ENCODE results near the gene ZFYVE28. TPM values are rescaled to one million over a fixed set of nuclear protein-coding genes. Genes with fewer than 3 reads are reported as not detected.

Gene ZFYVE28
- total RNA-seq, 1 experiment from 2014 or later: 0.82 TPM

DNA sequence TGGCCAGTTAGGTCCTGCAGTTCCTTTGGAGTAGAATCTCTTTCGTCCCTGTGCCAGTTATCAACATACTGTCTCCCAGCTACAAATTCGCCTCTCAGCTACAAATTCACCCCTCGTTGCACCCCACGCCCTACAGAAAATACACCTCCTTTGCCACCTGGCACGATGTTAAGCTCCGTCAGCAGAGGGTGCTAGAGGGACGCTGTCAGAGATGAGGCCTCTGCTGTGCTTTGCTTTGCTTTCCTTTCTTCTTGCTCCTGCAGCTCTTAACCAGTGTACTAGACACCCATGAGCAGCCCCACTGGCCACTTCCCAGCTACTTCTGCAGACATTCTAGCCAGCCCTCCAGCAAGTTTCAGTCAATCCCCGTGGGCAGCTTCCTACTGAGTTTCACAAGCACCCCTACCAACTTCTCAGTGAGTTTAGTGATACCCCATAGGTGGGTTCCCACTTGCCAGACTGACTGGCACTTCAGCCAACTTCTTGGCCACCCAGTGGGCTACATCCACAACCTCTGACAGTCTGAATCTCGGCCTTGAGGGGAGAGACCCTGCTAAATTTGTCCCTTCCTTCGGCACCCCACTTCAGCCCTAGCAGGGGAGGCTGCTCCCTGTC is 198.3 kb downstream of the ZFYVE28 start:
- TF ChIP-seq, protein P1, sequence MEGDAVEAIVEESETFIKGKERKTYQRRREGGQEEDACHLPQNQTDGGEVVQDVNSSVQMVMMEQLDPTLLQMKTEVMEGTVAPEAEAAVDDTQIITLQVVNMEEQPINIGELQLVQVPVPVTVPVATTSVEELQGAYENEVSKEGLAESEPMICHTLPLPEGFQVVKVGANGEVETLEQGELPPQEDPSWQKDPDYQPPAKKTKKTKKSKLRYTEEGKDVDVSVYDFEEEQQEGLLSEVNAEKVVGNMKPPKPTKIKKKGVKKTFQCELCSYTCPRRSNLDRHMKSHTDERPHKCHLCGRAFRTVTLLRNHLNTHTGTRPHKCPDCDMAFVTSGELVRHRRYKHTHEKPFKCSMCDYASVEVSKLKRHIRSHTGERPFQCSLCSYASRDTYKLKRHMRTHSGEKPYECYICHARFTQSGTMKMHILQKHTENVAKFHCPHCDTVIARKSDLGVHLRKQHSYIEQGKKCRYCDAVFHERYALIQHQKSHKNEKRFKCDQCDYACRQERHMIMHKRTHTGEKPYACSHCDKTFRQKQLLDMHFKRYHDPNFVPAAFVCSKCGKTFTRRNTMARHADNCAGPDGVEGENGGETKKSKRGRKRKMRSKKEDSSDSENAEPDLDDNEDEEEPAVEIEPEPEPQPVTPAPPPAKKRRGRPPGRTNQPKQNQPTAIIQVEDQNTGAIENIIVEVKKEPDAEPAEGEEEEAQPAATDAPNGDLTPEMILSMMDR (IDR thresholded peaks at IDR 0.05; ENCODE audit: insufficient read depth in 1 of 2, low read depth in 1 of 2, low read length in 1 of 2, severe bottlenecking in 1 of 2, unreplicated experiment in 1 of 2): peak; percentile 78 to 88
- Mint-ChIP-seq H3K4me1 (ENCODE audit: low read depth, unreplicated experiment) (peaks cover 9% of the 10 kb centered on the region), H3K4me3 (ENCODE audit: unreplicated experiment) (no peak overlapping the region), H3K27ac (ENCODE audit: unreplicated experiment) (no peak overlapping the region), H3K36me3 (ENCODE audit: insufficient read depth, unreplicated experiment) (no peaks in the 10 kb centered on the region), H3K27me3 (ENCODE audit: insufficient read depth, unreplicated experiment) (no peaks in the 10 kb centered on the region), H3K9me3 (ENCODE audit: unreplicated experiment) (no peaks in the 10 kb centered on the region)
- ChIA-PET POLR2A (interaction anchor here (0.6 to 1.0 kb wide), 2 partner anchors 42 to 316 kb away, joined by 3 to 7 read pairs; partner anchors contain the start of gene FAM193A), CTCF (interaction anchor here (0.6 to 1.8 kb wide), 11 partner anchors 11 to 817 kb away, joined by 3 to 14 read pairs (median 5); partner anchors contain the start of genes FAM193A, HAUS3, MXD4 and POLN)
- H3K36me3 ChIP-seq (ENCODE audit: control insufficient read depth, insufficient read depth, low read length): no peaks in the 10 kb centered on the region
- DNase-seq: peak; percentile 69 to 79
- H3K4me1 ChIP-seq: no peaks in the 10 kb centered on the region
- intact Hi-C loops (cut with micrococcal nuclease; ENCODE audit: unreplicated experiment): loop anchor here (1.0 to 5.0 kb wide), 3 partner anchors 197 to 249 kb away; partner anchors contain the start of genes CFAP99, RNF4 and ZFYVE28
- no TSS peak for BruUV-seq (replicated peaks)
- H3K4me3 ChIP-seq (ENCODE audit: low read depth, low read length): no peak overlapping the region
- H3K9me3 ChIP-seq: no peaks in the 10 kb centered on the region
- H3K27me3 ChIP-seq (replicated peaks; ENCODE audit: control insufficient read depth, insufficient read depth, low read length): no peaks in the 10 kb centered on the region

Other genes with a start within 250 kb of the ZFYVE28 start
- gene HAUS3, start 176.5 kb downstream of the ZFYVE28 start, total RNA-seq (2022): 17.7 and 17.9 TPM in 2 replicates
- gene POLN, start 176.5 kb downstream of the ZFYVE28 start, total RNA-seq (2022): 1.2 and 1.6 TPM in 2 replicates
- gene MXD4, start 156.5 kb downstream of the ZFYVE28 start, total RNA-seq (2022): 22.1 and 22.3 TPM in 2 replicates
- not detected in 2 replicates for gene CFAP99, start 310 bp upstream of the ZFYVE28 start, total RNA-seq (2022)
- 69.0 and 75.4 TPM in 2 replicates for gene RNF4, start 50.5 kb upstream of the ZFYVE28 start, total RNA-seq (2022)
- 28.7 and 31.2 TPM in 2 replicates for gene FAM193A, start 118.0 kb upstream of the ZFYVE28 start, total RNA-seq (2022)

Measured in Caco-2 (cell line).